Glutamatergic neuron (in vitro differentiated cells): Measurements from ENCODE around the gene LTB4R2. TPM values are rescaled to one million over a fixed set of nuclear protein-coding genes. Genes with fewer than 3 reads are reported as not detected.

Experiments used
- DNase-seq: peaks from one replicate; pipeline ENCODE4 v3.0.0; 2022
- H3K27ac Mint-ChIP-seq: one replicate; pipeline ENCODE4 v1.8.0; 2020; ENCODE audit warnings: mild to moderate bottlenecking, mixed read lengths, inconsistent platforms; ENCODE audit not compliant: unreplicated experiment
- H3K27me3 Mint-ChIP-seq: one replicate; pipeline ENCODE4 v1.8.0; 2020; ENCODE audit warnings: mild to moderate bottlenecking, moderate library complexity, mixed read lengths, inconsistent platforms; ENCODE audit not compliant: unreplicated experiment
- H3K36me3 Mint-ChIP-seq: one replicate; pipeline ENCODE4 v1.8.0; 2020; ENCODE audit warnings: mild to moderate bottlenecking, mixed read lengths, inconsistent platforms; ENCODE audit not compliant: unreplicated experiment
- H3K4me1 Mint-ChIP-seq: one replicate; pipeline ENCODE4 v1.8.0; 2020; ENCODE audit warnings: mild to moderate bottlenecking, low read depth, mixed read lengths, inconsistent platforms; ENCODE audit not compliant: unreplicated experiment
- H3K4me3 Mint-ChIP-seq: one replicate; pipeline ENCODE4 v1.8.0; 2020; ENCODE audit warnings: mild to moderate bottlenecking, mixed read lengths, inconsistent platforms; ENCODE audit not compliant: unreplicated experiment
- H3K9me3 Mint-ChIP-seq: one replicate; pipeline ENCODE4 v1.8.0; 2020; ENCODE audit warnings: mild to moderate bottlenecking, moderate library complexity, mixed read lengths, inconsistent platforms; ENCODE audit not compliant: unreplicated experiment
- CTCF ChIP-seq: fragments of 200-600 bp; sonication (generic); IDR thresholded peaks from one replicate; pipeline ENCODE4 v1.5.0; 2021; ENCODE audit not compliant: partially characterized antibody, unreplicated experiment
- total RNA-seq: library from RNA; stranded (reverse); fragmentation: NEBNext Ultra II Directional; extraction: Animal tissue kit (Norgen Biotek cat#: 25700); gene quantifications from one replicate; pipeline ENCODE4 v1.2.1, GENCODE V29; 2021; ENCODE audit not compliant: unreplicated experiment

LTB4R2 gene
- total RNA-seq, 1 donor from 2014 or later = 8.9 TPM

GRCh38 chr14:24280797-24281460 is 29.0 kb upstream of the LTB4R2 start:
- Mint-ChIP-seq H3K4me3 (no peak overlapping the region), H3K36me3 (no peaks in the 10 kb centered on the region), H3K27me3 (peaks cover 3% of the 10 kb centered on the region), H3K4me1 (no peaks in the 10 kb centered on the region), H3K9me3 (peaks cover 4% of the 10 kb centered on the region), H3K27ac (no peak overlapping the region)
- TF ChIP-seq CTCF = no peak
- no peak for DNase-seq

- peaks cover 4% of the 10 kb centered on the region for H3K9me3 Mint-ChIP-seq
- DNase-seq = no peak
- no peaks in the 10 kb centered on the region for H3K36me3 Mint-ChIP-seq
- TF ChIP-seq CTCF = no peak
- no peak overlapping the region for H3K27ac Mint-ChIP-seq
- H3K27me3 Mint-ChIP-seq = peaks cover 3% of the 10 kb centered on the region
- no peaks in the 10 kb centered on the region for H3K4me1 Mint-ChIP-seq
- no peak overlapping the region for H3K4me3 Mint-ChIP-seq
These were observed 28.3 kb upstream of the LTB4R2 start for GRCh38 chr14:24281636-24282035.

- H3K9me3 Mint-ChIP-seq = peaks cover 4% of the 10 kb centered on the region
- H3K36me3 Mint-ChIP-seq = no peaks in the 10 kb centered on the region
- H3K27ac Mint-ChIP-seq = no peak overlapping the region
- peaks cover 3% of the 10 kb centered on the region for H3K27me3 Mint-ChIP-seq
- no peak for TF ChIP-seq CTCF
- DNase-seq = no peak
- no peak overlapping the region for H3K4me3 Mint-ChIP-seq
- H3K4me1 Mint-ChIP-seq = no peaks in the 10 kb centered on the region
These were observed 27.2 kb upstream of the LTB4R2 start for GRCh38 chr14:24282736-24283135.

DNA sequence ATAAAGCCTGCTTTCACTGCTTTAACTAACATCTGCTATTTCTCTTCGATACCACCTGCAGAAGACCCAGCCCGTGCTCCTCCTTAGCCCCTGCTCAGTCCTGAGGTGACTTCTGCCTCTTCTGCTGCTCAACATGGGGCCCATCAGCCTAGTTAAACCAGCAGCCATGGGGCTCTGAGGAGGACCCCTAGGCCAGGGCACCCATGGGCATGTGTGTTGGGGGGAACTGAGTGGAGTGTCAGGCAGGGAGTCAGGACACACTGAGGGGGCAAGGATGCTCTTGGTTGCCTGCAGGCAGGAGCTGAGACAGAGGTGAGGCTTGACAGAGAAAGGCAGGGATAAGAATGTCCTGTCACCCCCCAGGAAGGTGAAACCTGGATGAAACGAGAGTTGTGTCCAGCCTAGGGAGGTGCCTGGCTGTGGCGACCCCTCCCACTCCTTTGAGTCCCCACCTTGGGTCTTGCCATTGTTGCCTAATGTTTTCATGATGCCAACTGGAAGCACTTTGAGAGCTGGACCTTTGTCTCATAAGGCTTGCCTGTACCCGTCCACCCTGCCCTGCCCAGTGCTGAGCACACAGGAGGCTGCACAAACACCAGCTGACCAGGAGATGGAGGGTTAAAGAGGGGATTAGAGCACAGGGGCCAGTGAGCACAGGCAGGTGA is 26.0 kb upstream of the LTB4R2 start:
- H3K27ac Mint-ChIP-seq = no peak overlapping the region
- H3K27me3 Mint-ChIP-seq = no peaks in the 10 kb centered on the region
- TF ChIP-seq CTCF = no peak
- H3K36me3 Mint-ChIP-seq = no peaks in the 10 kb centered on the region
- H3K4me1 Mint-ChIP-seq = no peaks in the 10 kb centered on the region
- peaks cover 4% of the 10 kb centered on the region for H3K9me3 Mint-ChIP-seq
- DNase-seq = no peak
- H3K4me3 Mint-ChIP-seq = no peak overlapping the region

GRCh38 chr14:24284501-24285035 is 25.4 kb upstream of the LTB4R2 start:
- no peaks in the 10 kb centered on the region for H3K27me3 Mint-ChIP-seq
- no peaks in the 10 kb centered on the region for H3K4me1 Mint-ChIP-seq
- DNase-seq = no peak
- no peak for TF ChIP-seq CTCF
- no peaks in the 10 kb centered on the region for H3K36me3 Mint-ChIP-seq
- no peak overlapping the region for H3K27ac Mint-ChIP-seq
- H3K9me3 Mint-ChIP-seq = peaks cover 4% of the 10 kb centered on the region
- H3K4me3 Mint-ChIP-seq = no peak overlapping the region
